Measurements from ENCODE around the gene NOVA2.

GRCh38 chr19:45952341-45952685 lies 21.4 kb downstream of the NOVA2 start:
- TF ChIP-seq POLR2AphosphoS5 (IDR thresholded peaks at IDR 0.05) (no peak), CTCF (IDR thresholded peaks at IDR 0.05) (no peak)
